Lung (tissue), 12 donors: ENCODE data around the gene CD93. TPM values are rescaled to one million over a fixed set of nuclear protein-coding genes. Genes with fewer than 3 reads are reported as not detected.

ENCODE experiments used
- ATAC-seq: fragments of 200-7000 bp; cut with Tn5 transposase; one replicate; pipeline ENCODE4 v1.9.1; 2020; ENCODE audit warnings: moderate number of reproducible peaks; ENCODE audit not compliant: insufficient read depth, low FRiP score
- DNase-seq, 3 donors: peaks; one replicate each; pipeline ENCODE4 v3.0.0-alpha.2; 2013 to 2017
- H3K27ac ChIP-seq, 2 donors: one replicate each; pipeline ENCODE4 v1.5.1; 2013; ENCODE audit warnings: mild to moderate bottlenecking in 2 of 2, moderate library complexity in 2 of 2, control low read depth in 1 of 2, inconsistent platforms in 1 of 2, low read depth in 1 of 2, low read length in 1 of 2
- H3K27me3 ChIP-seq, 3 donors: one replicate each; pipeline ENCODE4 v1.5.1; 2013; ENCODE audit warnings: low read length in 2 of 3; ENCODE audit not compliant: control insufficient read depth in 3 of 3, insufficient read depth in 3 of 3
- H3K36me3 ChIP-seq, 4 donors: one replicate each; pipeline ENCODE4 v1.5.1; 2013; ENCODE audit warnings: low read length in 4 of 4, mild to moderate bottlenecking in 1 of 4, moderate library complexity in 1 of 4; ENCODE audit not compliant: control insufficient read depth in 4 of 4, insufficient read depth in 4 of 4
- H3K4me1 ChIP-seq, 5 donors: one replicate each; pipeline ENCODE4 v1.5.1; 2013; ENCODE audit warnings: low read length in 5 of 5, mild to moderate bottlenecking in 2 of 5, moderate library complexity in 1 of 5; ENCODE audit not compliant: control insufficient read depth in 5 of 5, insufficient read depth in 5 of 5
- H3K4me3 ChIP-seq: one replicate; pipeline ENCODE4 v1.5.1; 2013; ENCODE audit warnings: mild to moderate bottlenecking, control low read depth, moderate library complexity
- H3K9ac ChIP-seq, 2 donors: one replicate each; pipeline ENCODE4 v1.5.1; 2013; ENCODE audit warnings: low read length in 2 of 2, control low read depth in 1 of 2; ENCODE audit not compliant: insufficient read depth in 1 of 2
- H3K9me3 ChIP-seq, 4 donors: one replicate each; pipeline ENCODE4 v1.5.1; 2013; ENCODE audit warnings: low read length in 3 of 4, mild to moderate bottlenecking in 1 of 4, moderate library complexity in 1 of 4; ENCODE audit not compliant: control insufficient read depth in 4 of 4, insufficient read depth in 3 of 4
- CTCF ChIP-seq: IDR thresholded peaks from 2 replicates; pipeline ENCODE4 v1.5.1; 2012; ENCODE audit warnings: mild to moderate bottlenecking; ENCODE audit errors: control extremely low read depth, extremely low read depth
- WGBS, 2 donors: extraction: QIAGEN DNeasy Blood & Tissue Kit; methylation state at CpG; one replicate each; pipeline ENCODE4 v1.1.7; 2013; 5-methylcytosine and 5-hydroxymethylcytosine counted together
- polyA plus RNA-seq, 2 donors: library from polyadenylated mRNA; stranded (reverse); fragments of 200-250 nt; gene quantifications; one replicate each; pipeline ENCODE4 v1.2.1, GENCODE V29; 2013
- total RNA-seq, 2 donors: library from RNA; depleted of rRNA in 1 of 2; stranded (reverse); fragments of >200 nt in 1 of 2; gene quantifications; one replicate each; pipeline ENCODE4 v1.2.1, GENCODE V29; 2014 to 2021
- donor health status: control.
- donor health status: control.
- donor health status: Bipolar disorder and iron deficiency.
- donor health status: healthy.
- donor health status: DM: yes; HTN: yes; CAD: no.

CD93 gene
- total and polyA plus RNA-seq, 4 donors: 17.9 to 239 (median 126) TPM

- Histone ChIP-seq H3K27ac (no peak overlapping the region), H3K4me3 (no peak overlapping the region), H3K27me3 (no peaks in the 10 kb centered on the region), H3K4me1 (peaks cover 1 to 10% (median 9%) of the 10 kb centered on the region in 5 donors), H3K9me3 (no peaks in the 10 kb centered on the region), H3K9ac (no peak overlapping the region), H3K36me3 (no peaks in the 10 kb centered on the region)
- TF ChIP-seq CTCF: no peak
- ATAC-seq: no peak
- WGBS, 2 donors: 94 to 95% methylated on average over 16 of the region's 16 CpGs
- no peak for DNase-seq
These were observed 25.3 kb upstream of the CD93 start for GRCh38 chr20:23111307-23111943.

GRCh38 chr20:23108871-23109270, 22.7 kb upstream of the CD93 start:
- ATAC-seq: no peak
- no peak for DNase-seq
- H3K36me3 ChIP-seq: no peaks in the 10 kb centered on the region
- H3K27ac ChIP-seq: no peak overlapping the region
- 84 to 91% methylated on average over 3 of the region's 3 CpGs for WGBS, 2 donors
- TF ChIP-seq CTCF: no peak
- H3K9me3 ChIP-seq: no peaks in the 10 kb centered on the region
- H3K9ac ChIP-seq: no peak overlapping the region
- H3K4me3 ChIP-seq: no peak overlapping the region
- no peaks in the 10 kb centered on the region for H3K27me3 ChIP-seq
- peaks cover 3 to 18% (median 12%) of the 10 kb centered on the region in 5 donors for H3K4me1 ChIP-seq

- H3K4me1 ChIP-seq: peaks cover 3 to 21% (median 12%) of the 10 kb centered on the region in 5 donors
- no peak for TF ChIP-seq CTCF
- DNase-seq (no peak), ATAC-seq (no peak)
- no peak overlapping the region for H3K9ac ChIP-seq
- WGBS, 2 donors: 69 to 88% methylated on average over 3 of the region's 3 CpGs
- H3K36me3 ChIP-seq: no peaks in the 10 kb centered on the region
- H3K9me3 ChIP-seq: no peaks in the 10 kb centered on the region
- no peak overlapping the region for H3K4me3 ChIP-seq
- no peaks in the 10 kb centered on the region for H3K27me3 ChIP-seq
- H3K27ac ChIP-seq: peak overlapping the region in 1 of 2 donors; percentile 23
These were observed 21.3 kb upstream of the CD93 start for GRCh38 chr20:23107466-23107865.

- no peak overlapping the region for H3K9ac ChIP-seq
- ATAC-seq (peak; percentile 34), DNase-seq (peak; percentile 68 to 89 (median 84))
- WGBS, 2 donors: 18 to 28% methylated on average over 9 of the region's 9 CpGs
- no peaks in the 10 kb centered on the region for H3K36me3 ChIP-seq
- H3K9me3 ChIP-seq: no peaks in the 10 kb centered on the region
- H3K4me3 ChIP-seq: no peak overlapping the region
- peaks cover 3 to 21% (median 12%) of the 10 kb centered on the region in 5 donors for H3K4me1 ChIP-seq
- peak overlapping the region; percentile 24 to 72 for H3K27ac ChIP-seq
- H3K27me3 ChIP-seq: no peaks in the 10 kb centered on the region
- TF ChIP-seq CTCF: no peak
These were observed 20.2 kb upstream of the CD93 start for GRCh38 chr20:23106271-23106851.
